Measurements from ENCODE around the gene FAM171A2.
"Not testable (repeated sequence)": the region's sequence is repeated elsewhere in the genome, so short reads cannot be mapped to it uniquely, and the experiment has no call there.

The FAM171A2 gene

GRCh38 chr17:44334727-44335126, 28.9 kb downstream of the FAM171A2 start:
- TF ChIP-seq CTCF (conservative IDR thresholded peaks at IDR 0.05) (no peak), ZFX (IDR thresholded peaks at IDR 0.05) (no peak)
- no peak overlapping the region for H3K27ac ChIP-seq

GRCh38 chr17:44334315-44334714, 29.3 kb downstream of the FAM171A2 start:
- no peak overlapping the region for H3K27ac ChIP-seq
- TF ChIP-seq CTCF (conservative IDR thresholded peaks at IDR 0.05) (no peak), ZFX (IDR thresholded peaks at IDR 0.05) (no peak)

- no peak overlapping the region for H3K27ac ChIP-seq
- no peak for TF ChIP-seq ZFX (IDR thresholded peaks at IDR 0.05)
- TF ChIP-seq CTCF (conservative IDR thresholded peaks at IDR 0.05) = no peak
Measured at GRCh38 chr17:44333371-44333770, 30.3 kb downstream of the FAM171A2 start.

- TF ChIP-seq ZFX (IDR thresholded peaks at IDR 0.05) = no peak
- TF ChIP-seq CTCF (conservative IDR thresholded peaks at IDR 0.05) = peak; percentile 80
Measured at GRCh38 chr17:44331249-44331760, 32.3 kb downstream of the FAM171A2 start.

GRCh38 chr17:44330263-44330662, 33.4 kb downstream of the FAM171A2 start:
- not testable (repeated sequence) for H3K27ac ChIP-seq

More at GRCh38 chr17:44331249-44331760, 32.3 kb downstream of the FAM171A2 start:
- H3K27ac ChIP-seq = no peak overlapping the region

- H3K27ac ChIP-seq = not testable (repeated sequence)
Measured at GRCh38 chr17:44329516-44329915, 34.1 kb downstream of the FAM171A2 start.

GRCh38 chr17:44327715-44328449, 35.8 kb downstream of the FAM171A2 start:
- no peak overlapping the region for H3K27ac ChIP-seq
- no peak for TF ChIP-seq CTCF (conservative IDR thresholded peaks at IDR 0.05)
- TF ChIP-seq ZFX (IDR thresholded peaks at IDR 0.05) = no peak

GRCh38 chr17:44326861-44327444, 36.7 kb downstream of the FAM171A2 start:
- no peak for TF ChIP-seq CTCF (conservative IDR thresholded peaks at IDR 0.05)
- no peak for TF ChIP-seq ZFX (IDR thresholded peaks at IDR 0.05)
- H3K27ac ChIP-seq = no peak overlapping the region

Measured in C4-2B (cell line).